IgD-negative memory B cell (primary cell): ENCODE data around the gene ATP1B2. TPM values are rescaled to one million over a fixed set of nuclear protein-coding genes. Genes with fewer than 3 reads are reported as not detected.
A peak's percentile ranks its signal among the peaks of the same experiment; 100 is the strongest.

Experiments
- H3K27ac Mint-ChIP-seq, 3 donors: one replicate each; pipeline ENCODE4 v1.8.0; 2020 to 2022; ENCODE audit warnings: mild to moderate bottlenecking in 3 of 3, mixed read lengths in 3 of 3, moderate library complexity in 1 of 3
- H3K27me3 Mint-ChIP-seq: one replicate; pipeline ENCODE4 v1.8.0; 2021; ENCODE audit warnings: mixed read lengths
- H3K36me3 Mint-ChIP-seq: one replicate; pipeline ENCODE4 v1.8.0; 2020; ENCODE audit warnings: mild to moderate bottlenecking, mixed read lengths
- H3K4me1 Mint-ChIP-seq, 3 donors: one replicate each; pipeline ENCODE4 v1.8.0; 2020 to 2022; ENCODE audit warnings: mixed read lengths in 3 of 3, mild to moderate bottlenecking in 1 of 3
- H3K4me3 Mint-ChIP-seq, 4 donors: one replicate each; pipeline ENCODE4 v1.8.0; 2020 to 2022; ENCODE audit warnings: mild to moderate bottlenecking in 4 of 4, mixed read lengths in 4 of 4, moderate library complexity in 3 of 4
- H3K9me3 Mint-ChIP-seq, 3 donors: one replicate each; pipeline ENCODE4 v1.8.0; 2020 to 2021; ENCODE audit warnings: mixed read lengths in 3 of 3, mild to moderate bottlenecking in 1 of 3
- polyA plus RNA-seq: library from polyadenylated mRNA; unstranded; fragments of 300-500 nt; fragmentation: Illumina TruSeq; gene quantifications from one replicate; pipeline ENCODE4 v1.2.3, GENCODE V29; 2021

ATP1B2 gene
- polyA plus RNA-seq, 1 donor from 2014 or later, result not detected

DNA sequence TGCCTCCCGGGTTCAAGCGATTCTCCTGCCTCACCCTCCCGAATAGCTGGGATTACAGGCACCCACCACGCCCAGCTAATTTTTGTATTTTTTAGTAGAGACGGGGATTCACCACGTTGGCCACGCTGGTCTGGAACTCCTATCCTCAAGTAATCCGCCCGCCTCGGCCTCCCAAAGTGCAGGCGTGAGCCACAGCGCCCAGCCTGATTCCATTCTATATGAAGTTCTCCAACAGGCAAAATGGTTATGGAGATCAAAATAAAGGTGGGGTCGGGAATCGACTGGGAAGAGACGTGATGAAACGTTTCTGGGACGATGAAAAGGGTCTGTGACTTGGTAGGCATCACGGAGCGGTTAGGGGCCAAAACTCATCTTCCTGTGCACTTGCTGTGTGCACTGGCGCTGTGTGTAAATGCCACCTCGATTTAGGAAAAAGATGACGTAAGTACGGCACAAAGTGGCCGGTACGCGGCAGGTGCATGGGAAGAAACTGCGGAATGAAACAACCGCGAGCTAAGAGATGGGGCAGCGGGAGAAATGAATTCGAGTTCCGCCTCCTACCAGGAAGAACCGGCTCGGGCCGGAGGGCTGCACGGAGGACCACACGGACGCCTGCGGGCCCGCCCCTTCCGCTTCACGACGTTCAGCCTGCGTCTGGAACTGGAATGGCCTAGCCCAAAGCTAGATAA is 35.0 kb downstream of the ATP1B2 start:
- Mint-ChIP-seq H3K4me3 (peak overlapping the region; percentile 93 to 99 (median 98)), H3K27me3 (no peaks in the 10 kb centered on the region), H3K9me3 (no peaks in the 10 kb centered on the region), H3K36me3 (no peaks in the 10 kb centered on the region), H3K27ac (peak overlapping the region; percentile 98 to 100 (median 99)), H3K4me1 (peaks cover 16 to 30% (median 29%) of the 10 kb centered on the region in 3 donors)

- Mint-ChIP-seq H3K4me3 (peak overlapping the region; percentile 93 to 99 (median 98)), H3K27ac (peak overlapping the region; percentile 98 to 100 (median 99)), H3K4me1 (peaks cover 18 to 30% (median 29%) of the 10 kb centered on the region in 3 donors), H3K36me3 (peaks cover 2% of the 10 kb centered on the region), H3K9me3 (no peaks in the 10 kb centered on the region), H3K27me3 (no peaks in the 10 kb centered on the region)
Measured at GRCh38 chr17:7686222-7687071, 35.7 kb downstream of the ATP1B2 start.

DNA sequence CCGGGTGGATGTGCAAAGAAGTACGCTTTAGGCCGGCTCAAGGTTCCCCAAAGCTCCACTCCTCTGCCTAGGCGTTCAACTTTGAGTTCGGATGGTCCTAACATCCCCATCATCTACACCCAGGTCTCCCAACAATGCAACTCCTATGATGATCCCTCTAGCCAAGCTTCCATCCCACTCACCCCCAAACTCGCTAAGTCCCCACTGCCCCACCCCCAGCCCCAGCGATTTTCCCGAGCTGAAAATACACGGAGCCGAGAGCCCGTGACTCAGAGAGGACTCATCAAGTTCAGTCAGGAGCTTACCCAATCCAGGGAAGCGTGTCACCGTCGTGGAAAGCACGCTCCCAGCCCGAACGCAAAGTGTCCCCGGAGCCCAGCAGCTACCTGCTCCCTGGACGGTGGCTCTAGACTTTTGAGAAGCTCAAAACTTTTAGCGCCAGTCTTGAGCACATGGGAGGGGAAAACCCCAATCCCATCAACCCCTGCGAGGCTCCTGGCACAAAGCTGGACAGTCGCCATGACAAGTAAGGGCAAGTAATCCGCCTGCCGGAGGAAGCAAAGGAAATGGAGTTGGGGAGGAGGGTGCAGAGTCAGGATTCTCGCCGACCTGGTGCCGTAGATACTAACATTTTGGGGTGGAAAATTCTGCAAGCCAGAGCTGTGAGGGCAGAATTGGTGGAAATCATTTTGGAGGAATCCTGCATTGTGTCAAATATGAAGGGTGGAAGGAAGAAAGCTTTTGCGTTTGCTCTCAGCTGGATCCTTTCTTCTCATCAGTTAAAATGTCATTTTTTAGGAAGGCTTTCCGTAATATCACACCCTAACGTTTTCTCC is 36.6 kb downstream of the ATP1B2 start, which contains the start of gene TP53:
Gene TP53 (minus strand): TSS at position 419 of the 836 bp plus-strand sequence. CDS start 10,896 bp downstream, outside the sequence.
- Mint-ChIP-seq H3K9me3 (no peaks in the 10 kb centered on the region), H3K27ac (peak within 1 kb of the TSS; percentile 98 to 100 (median 99)), H3K27me3 (no peaks in the 10 kb centered on the region), H3K4me1 (peaks cover 18 to 30% (median 29%) of the 10 kb centered on the region in 3 donors), H3K4me3 (peak within 1 kb of the TSS; percentile 93 to 99 (median 98)), H3K36me3 (peaks cover 2% of the 10 kb centered on the region)

DNA sequence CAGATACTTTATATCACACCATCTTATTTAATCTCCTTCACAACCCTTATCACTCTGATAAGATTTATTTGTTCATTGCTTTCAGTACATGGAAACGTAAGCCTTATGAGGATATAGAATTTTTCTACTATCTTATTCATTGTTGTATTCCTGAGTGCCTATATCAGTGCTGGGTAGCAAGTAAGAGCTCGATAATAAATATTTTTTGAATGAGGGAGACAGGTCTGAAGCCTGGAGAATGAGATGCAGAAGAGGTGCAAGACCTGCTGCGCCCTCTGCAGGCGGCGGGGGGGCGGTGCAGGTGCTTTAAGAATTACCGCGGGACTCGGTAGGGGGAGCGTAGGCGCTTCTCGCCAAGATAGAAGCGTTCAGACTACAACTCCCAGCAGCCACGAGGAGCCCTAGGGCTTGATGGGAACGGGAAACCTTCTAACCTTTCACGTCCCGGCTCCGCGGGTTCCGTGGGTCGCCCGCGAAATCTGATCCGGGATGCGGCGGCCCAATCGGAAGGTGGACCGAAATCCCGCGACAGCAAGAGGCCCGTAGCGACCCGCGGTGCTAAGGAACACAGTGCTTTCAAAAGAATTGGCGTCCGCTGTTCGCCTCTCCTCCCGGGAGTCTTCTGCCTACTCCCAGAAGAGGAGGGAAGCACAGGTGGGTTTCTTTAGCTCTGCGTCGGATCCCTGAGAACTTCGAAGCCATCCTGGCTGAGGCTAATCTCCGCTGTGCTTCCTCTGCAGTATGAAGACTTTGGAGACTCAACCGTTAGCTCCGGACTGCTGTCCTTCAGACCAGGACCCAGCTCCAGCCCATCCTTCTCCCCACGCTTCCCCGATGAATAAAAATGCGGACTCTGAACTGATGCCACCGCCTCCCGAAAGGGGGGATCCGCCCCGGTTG is 37.4 kb downstream of the ATP1B2 start, which contains the start of gene WRAP53:
Gene WRAP53 (plus strand): TSS at position 570 of the 900 bp plus-strand sequence. CDS start 172 bp downstream, at position 742.
- peaks cover 18 to 30% (median 25%) of the 10 kb centered on the region in 3 donors for H3K4me1 Mint-ChIP-seq
- peak within 1 kb of the TSS; percentile 93 to 99 (median 98) for H3K4me3 Mint-ChIP-seq
- peaks cover 2% of the 10 kb centered on the region for H3K36me3 Mint-ChIP-seq
- H3K27me3 Mint-ChIP-seq, result no peaks in the 10 kb centered on the region
- H3K27ac Mint-ChIP-seq, result peak within 1 kb of the TSS; percentile 98 to 100 (median 99)
- no peaks in the 10 kb centered on the region for H3K9me3 Mint-ChIP-seq

DNA sequence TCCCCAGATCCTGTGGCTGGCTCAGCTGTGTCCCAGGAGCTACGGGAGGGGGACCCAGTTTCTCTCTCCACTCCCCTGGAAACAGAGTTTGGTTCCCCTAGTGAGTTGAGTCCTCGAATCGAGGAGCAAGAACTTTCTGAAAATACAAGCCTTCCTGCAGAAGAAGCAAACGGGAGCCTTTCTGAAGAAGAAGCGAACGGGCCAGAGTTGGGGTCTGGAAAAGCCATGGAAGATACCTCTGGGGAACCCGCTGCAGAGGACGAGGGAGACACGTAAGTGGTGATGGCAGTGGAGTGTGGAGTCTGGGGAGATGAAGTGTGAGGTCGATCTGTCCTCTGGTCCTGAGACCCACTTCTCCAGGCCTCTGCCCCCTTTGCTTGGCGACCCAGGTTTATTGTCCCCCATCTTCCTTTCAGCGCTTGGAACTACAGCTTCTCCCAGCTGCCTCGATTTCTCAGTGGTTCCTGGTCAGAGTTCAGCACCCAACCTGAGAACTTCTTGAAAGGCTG is 38.1 kb downstream of the ATP1B2 start:
- H3K4me3 Mint-ChIP-seq, result peak overlapping the region; percentile 93 to 99 (median 98)
- H3K36me3 Mint-ChIP-seq, result peaks cover 2% of the 10 kb centered on the region
- no peaks in the 10 kb centered on the region for H3K27me3 Mint-ChIP-seq
- H3K27ac Mint-ChIP-seq, result peak overlapping the region in 2 of 3 donors; percentile 67 to 99
- H3K9me3 Mint-ChIP-seq, result no peaks in the 10 kb centered on the region
- peaks cover 18 to 30% (median 23%) of the 10 kb centered on the region in 3 donors for H3K4me1 Mint-ChIP-seq

DNA sequence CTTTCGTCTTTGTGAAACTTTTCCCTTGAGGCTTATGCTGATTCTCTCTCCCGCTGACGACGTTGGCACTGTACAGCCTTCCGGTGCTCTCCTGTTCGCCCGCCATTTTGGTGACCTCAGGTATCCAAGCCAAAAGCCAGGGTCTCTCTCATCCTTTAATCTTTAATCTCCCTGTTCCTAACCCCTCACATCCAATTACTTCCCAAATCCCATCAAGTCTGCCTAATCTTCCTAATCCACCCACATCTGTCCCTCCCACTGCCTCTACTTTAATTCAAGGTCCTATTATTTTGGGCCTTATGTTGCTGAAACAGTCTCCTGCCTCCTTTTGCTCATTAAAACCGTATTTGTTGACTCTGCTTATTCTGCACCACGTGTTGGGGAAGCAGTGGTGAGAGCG is 44.9 kb downstream of the ATP1B2 start:
- H3K4me3 Mint-ChIP-seq, result no peak overlapping the region
- peaks cover 14% of the 10 kb centered on the region for H3K36me3 Mint-ChIP-seq
- H3K4me1 Mint-ChIP-seq, result peaks cover 0 to 2% (median 0%) of the 10 kb centered on the region in 3 donors
- no peaks in the 10 kb centered on the region for H3K9me3 Mint-ChIP-seq
- H3K27ac Mint-ChIP-seq, result no peak overlapping the region
- H3K27me3 Mint-ChIP-seq, result no peaks in the 10 kb centered on the region

GRCh38 chr17:7697828-7698588 is 47.3 kb downstream of the ATP1B2 start:
- Mint-ChIP-seq H3K4me3 (no peak overlapping the region), H3K36me3 (peaks cover 19% of the 10 kb centered on the region)

DNA sequence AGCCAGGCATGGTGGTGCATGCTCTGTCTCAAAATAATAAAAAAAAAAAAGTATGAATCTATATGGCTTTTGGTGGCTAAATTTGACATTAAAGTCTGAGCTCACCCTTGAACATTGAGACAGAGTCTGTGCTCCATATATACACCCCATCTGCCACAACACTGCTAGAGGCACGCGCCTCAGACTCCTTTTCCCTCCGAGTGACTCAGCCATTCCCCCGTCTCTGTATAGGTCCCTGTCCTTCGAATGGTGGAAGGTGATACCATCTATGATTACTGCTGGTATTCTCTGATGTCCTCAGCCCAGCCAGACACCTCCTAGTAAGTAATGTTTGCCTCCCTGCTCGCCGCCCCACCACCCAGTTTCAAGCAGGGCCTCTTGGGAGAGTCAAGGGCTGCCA is 49.8 kb downstream of the ATP1B2 start:
- Mint-ChIP-seq H3K27me3 (peaks cover 16% of the 10 kb centered on the region), H3K36me3 (peaks cover 15% of the 10 kb centered on the region), H3K4me3 (peak overlapping the region in 1 of 4 donors; percentile 54), H3K9me3 (no peaks in the 10 kb centered on the region), H3K4me1 (peaks cover 0 to 9% (median 5%) of the 10 kb centered on the region in 3 donors), H3K27ac (no peak overlapping the region)

More at GRCh38 chr17:7697828-7698588, 47.3 kb downstream of the ATP1B2 start:
- H3K27ac Mint-ChIP-seq, result no peak overlapping the region
- H3K4me1 Mint-ChIP-seq, result peaks cover 0 to 3% (median 0%) of the 10 kb centered on the region in 3 donors
- peaks cover 2% of the 10 kb centered on the region for H3K27me3 Mint-ChIP-seq
- H3K9me3 Mint-ChIP-seq, result no peaks in the 10 kb centered on the region

- peaks cover 26% of the 10 kb centered on the region for H3K27me3 Mint-ChIP-seq
Measured at GRCh38 chr17:7701681-7702080, 51.0 kb downstream of the ATP1B2 start.

DNA sequence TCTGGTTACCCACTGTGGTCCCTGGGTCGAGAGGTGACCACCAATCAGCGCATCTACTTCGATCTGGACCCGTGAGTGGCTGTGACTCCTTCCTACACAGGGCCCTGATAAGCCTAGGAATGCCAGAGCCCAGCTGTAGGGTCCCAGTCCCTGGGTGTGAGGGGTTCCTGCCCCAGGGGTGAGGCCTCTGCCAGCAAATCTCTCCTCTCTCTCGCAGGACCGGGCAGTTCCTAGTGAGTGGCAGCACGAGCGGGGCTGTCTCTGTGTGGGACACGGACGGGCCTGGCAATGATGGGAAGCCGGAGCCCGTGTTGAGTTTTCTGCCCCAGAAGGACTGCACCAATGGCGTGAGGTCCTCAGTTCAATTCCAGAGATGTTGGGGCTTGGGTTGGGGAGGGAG is 52.0 kb downstream of the ATP1B2 start:
- H3K27ac Mint-ChIP-seq, result no peak overlapping the region
- peaks cover 37% of the 10 kb centered on the region for H3K27me3 Mint-ChIP-seq
- no peaks in the 10 kb centered on the region for H3K9me3 Mint-ChIP-seq

More at GRCh38 chr17:7701681-7702080, 51.0 kb downstream of the ATP1B2 start:
- no peaks in the 10 kb centered on the region for H3K9me3 Mint-ChIP-seq
- H3K4me3 Mint-ChIP-seq, result no peak overlapping the region
- peaks cover 0 to 9% (median 8%) of the 10 kb centered on the region in 3 donors for H3K4me1 Mint-ChIP-seq
- peaks cover 11% of the 10 kb centered on the region for H3K36me3 Mint-ChIP-seq
- H3K27ac Mint-ChIP-seq, result no peak overlapping the region

DNA sequence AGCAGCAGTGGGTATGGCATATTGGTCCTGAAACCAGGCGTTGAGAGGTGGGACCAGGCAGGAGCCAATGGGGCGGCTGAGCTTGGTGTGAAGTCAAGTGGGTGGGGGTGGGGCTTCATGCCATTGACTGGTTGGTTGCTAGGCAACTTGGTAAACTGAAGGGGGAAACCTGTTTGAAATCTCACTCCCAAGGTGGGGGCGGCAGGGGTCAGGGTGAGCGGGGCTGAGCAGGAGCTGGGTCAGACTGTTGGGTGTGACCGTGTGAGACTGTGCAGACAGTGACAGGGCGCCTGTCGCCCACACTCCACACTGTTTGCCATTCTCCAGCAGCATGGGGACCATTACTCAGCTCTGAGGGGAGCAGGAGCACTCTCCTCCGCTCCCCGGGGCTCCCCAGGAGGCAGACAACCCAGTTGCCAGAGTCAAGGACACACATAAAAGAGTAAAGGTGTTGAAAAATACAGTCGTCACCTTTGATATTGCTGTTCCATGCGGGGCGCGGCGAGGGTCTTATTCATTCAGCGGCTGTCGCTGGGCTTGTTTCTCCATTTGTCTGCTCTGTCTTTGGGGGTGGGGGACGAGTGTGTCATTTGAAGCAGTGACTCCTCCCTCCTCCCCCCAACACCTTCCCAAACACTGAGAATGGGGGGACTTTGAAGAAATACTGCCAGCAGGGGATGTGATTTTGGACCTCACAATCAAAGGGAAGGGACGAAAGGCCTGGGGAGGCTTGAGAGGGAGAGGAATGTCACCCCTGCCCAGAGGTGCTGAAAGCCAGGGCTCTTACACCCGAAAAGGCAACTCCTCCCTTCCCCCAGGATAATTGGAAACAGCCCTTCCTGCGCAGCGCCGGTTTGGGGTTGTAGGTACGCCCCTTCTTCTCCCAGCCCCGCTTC is 53.1 kb downstream of the ATP1B2 start:
- Mint-ChIP-seq H3K27me3 (peaks cover 38% of the 10 kb centered on the region), H3K4me3 (peak overlapping the region in 2 of 4 donors; percentile 37 to 47), H3K9me3 (no peaks in the 10 kb centered on the region), H3K4me1 (peaks cover 0 to 10% (median 8%) of the 10 kb centered on the region in 3 donors), H3K36me3 (peaks cover 8% of the 10 kb centered on the region), H3K27ac (peak overlapping the region in 1 of 3 donors; percentile 31)

More for the DNA sequence above, 52.0 kb downstream of the ATP1B2 start:
- peaks cover 9% of the 10 kb centered on the region for H3K36me3 Mint-ChIP-seq
- peaks cover 0 to 10% (median 8%) of the 10 kb centered on the region in 3 donors for H3K4me1 Mint-ChIP-seq
- H3K4me3 Mint-ChIP-seq, result no peak overlapping the region
